GM19240 (cell line): ENCODE results near the gene MSL3B.

Experiments used
- DNase-seq: peaks from one replicate; pipeline ENCODE4 v3.0.0; 2011; ENCODE audit warnings: low spot score; ENCODE audit not compliant: insufficient read length

MSL3B gene

DNA sequence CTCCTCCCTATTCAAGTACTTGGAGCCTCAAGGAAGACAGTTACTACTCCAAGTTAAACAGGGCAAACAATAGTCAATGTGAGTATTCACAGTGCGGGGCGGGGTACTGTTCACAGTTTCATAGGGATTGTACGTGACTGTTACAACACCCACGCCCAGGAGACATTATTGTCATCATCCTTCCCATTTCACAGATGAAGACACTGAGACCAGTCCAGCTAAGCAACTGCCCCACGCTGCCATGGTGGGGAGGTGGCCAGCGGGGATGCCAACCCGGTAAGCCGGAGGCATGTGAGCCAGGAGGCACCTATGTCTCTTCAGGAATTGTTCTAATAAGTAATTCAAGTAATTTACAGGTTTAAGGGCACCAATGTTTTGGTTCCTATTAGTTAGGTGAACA is 14.8 kb downstream of the MSL3B start:
- no peak for DNase-seq

DNA sequence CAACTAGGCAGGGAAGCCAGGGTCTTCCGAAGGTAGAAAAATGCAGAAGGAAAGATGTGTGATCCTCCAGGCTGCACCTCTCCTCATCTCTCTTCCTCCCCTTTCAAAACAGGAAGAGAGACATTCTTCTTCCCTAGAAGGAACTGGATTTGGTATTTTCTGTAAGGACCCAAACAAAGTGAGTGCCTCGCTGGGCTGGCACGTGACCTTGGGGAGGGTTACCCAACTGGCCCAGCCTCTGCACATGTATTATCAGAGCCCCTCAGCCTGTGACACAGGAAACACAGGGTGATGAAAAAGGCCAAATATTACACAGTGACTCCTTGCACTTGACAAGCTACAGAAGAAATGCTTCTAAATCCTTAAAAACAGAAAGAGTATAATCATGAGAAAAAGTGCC is 16.1 kb downstream of the MSL3B start:
- DNase-seq = no peak

DNA sequence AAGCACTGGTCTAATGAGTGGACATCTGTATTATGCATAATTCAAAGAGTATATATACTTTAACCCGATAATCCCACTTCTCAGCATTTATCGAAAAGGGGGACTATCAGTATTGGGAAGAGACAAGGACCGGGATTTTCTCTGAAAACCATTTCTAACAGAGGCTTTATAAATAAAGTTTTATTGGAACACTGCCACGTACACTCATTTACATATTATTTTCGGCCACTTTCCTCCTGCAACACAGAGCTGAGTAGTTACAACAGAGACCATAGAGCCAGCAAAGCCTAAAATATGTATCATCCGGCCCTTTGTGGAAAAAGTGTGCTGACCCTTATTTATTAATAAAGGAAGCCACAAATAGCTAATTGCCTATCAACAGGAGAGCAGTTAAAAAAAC is 17.0 kb downstream of the MSL3B start:
- no peak for DNase-seq

DNA sequence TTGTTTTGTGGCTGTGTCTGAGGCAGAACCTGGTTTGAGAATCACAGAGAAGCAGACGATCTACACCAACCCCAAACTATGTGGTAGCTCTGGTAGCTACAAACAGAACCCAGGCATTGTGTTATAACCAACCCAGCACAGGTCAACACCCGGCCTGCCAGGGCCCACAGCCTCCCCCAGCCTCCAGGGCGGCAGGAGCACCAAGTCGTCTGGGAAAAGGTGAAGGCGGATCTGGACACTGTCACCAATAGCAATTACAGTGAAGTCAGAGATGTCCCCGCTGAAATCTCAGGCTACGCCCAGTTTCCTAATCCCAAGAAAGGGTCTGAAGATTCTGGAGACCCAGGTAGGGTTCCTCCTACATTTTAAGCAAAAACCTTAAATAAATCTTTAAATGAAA is 17.4 kb downstream of the MSL3B start:
- DNase-seq = no peak

DNA sequence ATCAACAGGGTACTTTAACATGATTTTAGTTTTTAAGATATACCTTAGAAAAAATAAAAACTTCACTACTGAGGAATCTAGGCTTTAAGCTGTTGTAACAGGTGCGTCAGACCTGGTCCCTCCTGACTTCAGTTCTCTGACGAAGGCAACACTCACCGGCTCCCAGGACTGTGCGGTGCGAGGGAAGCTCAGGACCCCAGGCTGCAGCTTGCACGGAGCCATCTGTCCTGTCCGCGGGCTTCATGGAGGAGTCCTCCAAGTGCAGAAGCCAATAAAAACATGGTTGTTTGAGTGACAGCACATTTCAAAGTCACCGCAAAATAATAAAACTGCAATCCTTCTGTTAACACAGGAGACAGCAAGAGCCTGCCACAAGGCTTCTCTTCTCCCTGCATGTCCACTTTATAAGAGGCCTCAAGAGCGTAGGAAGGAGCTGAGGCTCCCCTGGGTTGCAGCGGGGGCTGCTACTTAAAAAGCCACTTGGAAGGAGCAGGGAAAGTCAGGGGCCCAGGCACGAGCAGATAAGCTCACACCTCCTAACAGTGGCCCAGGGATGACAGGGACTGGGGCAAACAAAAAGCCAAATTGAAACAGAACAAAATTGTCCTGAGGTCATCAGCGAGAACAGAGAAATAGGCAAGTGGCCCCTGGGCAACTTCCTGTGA is 18.4 kb downstream of the MSL3B start:
- no peak for DNase-seq

DNA sequence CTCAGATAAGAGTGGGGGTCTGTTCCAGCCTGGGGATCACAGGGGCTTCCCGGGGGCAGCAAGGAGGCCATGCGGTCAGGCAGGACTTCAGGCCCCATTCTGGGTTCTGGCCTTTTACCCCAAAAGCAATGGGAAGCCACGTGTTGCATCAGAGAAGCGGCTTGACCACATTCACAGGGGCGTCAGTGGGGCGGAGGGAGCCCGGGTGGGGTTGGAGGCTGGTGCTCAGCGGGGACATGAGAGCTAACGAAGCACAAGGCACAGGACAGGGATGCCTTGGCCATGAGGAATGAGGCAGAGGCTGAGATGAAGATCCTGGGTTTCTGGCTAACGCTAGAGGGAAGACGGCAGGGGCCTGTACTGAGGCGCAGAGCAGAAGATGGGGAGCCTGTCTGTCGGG is 19.9 kb downstream of the MSL3B start:
- no peak for DNase-seq

DNA sequence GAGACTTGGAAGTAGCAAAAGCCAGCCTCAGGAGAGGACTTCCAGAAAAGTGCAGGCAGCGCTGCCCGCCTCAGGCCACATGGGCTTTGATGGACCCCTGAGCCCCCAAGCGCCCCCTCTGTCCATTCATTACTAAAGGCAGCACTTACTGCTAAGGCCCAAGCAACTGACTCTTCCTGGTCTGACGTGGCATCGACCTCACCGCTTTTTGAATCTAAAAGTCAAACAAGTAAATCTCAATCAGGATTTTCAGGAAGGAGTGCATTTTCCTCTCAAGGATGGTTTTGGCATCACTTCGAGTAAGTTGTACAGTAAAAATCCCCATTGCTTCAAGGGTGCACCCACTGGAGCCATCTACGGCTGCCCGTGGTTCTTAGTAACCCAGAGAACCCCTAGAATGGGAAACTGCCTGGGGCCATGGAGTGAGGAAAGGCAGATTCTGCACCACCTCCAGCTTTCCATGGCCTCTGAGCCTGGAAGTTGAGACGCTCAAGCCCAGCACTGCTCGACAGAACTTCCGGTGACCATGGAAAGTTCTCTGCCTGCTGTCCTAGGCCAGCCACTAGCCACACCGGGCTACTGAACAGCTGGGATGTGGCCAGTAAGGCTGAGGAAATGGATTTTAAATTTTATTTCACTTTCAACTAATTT is 20.8 kb downstream of the MSL3B start:
- no peak for DNase-seq

DNA sequence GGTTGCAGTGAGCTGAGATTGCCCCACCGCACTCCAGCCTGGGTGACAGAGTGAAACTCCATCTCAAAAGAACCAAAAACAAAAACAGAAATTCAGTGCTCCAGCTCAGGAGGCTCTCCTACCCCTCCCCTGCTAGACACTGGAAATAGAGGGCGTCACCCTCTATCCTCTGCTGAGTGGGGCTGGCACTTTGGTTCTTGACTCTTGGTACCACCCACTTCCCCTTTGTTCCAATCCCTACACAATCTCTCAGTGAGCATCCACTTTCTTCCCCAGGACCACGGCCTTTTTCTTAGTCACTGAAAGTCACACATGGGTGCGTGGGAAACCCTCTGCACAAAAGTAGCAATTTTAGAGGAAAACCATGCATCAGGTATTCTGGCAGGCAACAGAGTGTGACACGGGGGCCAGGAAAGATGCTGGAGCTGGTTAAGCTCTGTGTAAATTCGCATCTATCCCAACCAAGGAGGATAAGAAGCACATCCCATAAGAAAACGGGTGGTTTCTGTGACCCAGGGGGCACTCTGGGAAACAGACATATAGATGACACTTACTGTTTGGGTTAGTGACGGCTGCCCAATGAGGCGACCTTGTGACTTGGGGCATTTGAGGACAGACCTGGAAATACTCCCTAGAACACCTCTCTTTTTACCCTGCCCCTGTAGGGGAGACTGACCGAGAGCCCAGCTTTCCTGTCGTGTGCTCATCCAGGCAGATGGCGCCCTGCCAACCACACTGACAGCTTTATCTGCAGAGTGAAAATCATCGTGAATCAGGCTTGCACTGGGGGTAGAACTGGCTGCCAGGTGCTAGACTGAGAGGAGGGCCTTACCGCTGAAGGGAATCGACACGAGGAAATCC is 21.6 kb downstream of the MSL3B start:
- DNase-seq = no peak

DNA sequence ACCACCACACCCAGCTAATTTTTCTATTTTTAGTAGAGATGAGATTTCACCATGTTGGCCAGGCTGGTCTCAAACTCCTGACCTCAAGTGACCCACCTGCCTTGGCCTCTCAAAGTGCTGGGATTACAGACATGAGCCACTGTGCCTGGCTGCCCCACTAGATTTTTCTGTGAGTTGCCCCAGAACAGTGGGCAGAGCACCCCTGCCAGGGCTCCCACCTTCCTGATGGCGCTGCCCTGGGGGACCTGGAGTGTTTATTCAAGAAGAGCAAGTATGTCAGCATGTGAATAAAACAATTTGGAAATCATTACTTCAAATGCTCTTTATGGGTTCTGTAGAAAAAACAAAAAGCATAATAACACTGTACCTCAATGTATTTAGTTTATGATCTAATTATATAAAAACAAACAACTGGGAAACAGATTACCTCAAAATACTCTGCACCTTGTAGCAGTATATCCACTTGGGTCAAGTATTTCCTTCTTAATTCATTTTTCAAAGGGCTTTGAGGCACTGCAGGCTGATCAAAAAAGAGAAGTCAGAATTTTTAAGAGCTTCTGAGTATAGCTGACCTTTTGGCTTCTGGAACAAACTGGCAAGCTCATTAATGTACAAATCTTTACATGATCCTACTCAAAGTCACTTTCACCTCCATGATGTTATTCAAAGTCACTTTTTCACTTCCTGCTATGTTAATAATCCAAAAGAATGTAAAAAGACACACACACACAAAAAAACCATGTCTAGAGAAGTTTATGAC is 22.7 kb downstream of the MSL3B start:
- no peak for DNase-seq

DNA sequence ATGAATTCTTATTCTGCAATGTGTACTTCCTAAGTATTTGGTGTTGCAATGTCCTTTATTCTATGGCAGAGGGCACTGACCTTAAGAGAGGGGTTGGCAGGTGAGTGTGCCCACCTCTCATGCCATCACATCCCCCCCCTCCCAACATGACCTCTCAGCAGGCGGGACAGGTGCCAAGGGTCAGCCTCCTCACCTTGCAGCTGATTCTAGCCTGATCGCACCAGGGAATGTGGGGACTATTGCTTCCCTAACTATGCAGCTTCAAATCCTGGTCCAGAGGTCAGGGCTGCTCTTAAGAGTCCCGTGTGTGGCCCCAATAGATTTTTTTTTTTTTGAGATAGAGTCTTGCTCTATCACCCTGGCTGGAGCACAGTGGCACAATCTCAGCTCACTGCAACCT is 23.4 kb downstream of the MSL3B start:
- no peak for DNase-seq

DNA sequence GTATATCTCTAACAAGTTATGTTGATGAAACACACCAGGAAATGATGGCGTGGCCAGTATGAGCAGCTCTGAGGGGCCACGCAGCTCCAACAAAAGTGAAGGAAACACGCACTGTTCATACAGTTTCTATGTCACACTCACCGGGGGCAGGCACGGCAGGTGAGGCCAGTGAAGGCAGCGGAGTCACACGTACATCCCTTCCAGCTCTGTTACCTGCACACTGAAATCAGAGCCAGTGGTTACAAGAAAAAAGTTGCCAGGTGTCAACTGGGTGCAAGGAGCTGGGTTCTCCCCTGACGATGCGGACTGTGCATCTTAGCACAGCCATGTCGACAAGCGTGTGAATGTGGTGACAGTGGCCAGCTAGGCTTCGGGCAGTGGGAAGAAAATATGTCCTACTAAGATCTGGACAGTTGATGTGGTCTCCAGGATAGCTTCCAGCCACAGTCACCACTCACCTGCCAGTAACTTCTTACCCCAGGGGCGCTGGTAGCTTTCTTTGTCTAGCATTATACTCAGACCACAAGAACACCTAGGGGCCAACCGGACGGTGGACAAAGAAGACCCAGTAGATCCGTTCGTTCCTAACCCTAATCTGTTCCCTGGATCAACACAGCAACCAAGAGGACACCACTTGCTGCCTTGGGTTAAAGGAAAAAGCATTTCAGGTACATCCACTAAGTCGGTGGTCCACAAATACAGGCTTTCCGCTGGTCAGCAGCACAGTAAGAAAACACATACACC is 23.9 kb downstream of the MSL3B start:
- no peak for DNase-seq

DNA sequence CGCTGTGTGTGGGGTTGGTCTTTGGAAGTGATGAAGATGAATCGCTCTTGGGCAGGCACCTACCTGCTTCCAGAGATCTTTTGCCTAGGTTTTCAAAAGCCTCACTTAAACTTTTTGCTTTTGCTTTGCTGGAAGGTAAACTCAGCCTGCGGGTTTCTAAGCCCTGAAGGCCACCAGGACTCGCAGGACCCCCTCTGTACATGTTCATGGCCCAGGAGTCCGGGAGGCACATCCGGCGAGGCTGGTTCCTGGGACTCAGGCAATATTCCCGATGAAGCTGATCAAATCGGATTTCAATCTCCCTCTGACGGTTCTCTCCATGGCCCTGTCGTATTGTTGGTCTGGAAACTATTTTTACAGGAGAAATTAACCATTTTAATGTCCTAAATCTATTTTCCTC is 27.0 kb downstream of the MSL3B start:
- no peak for DNase-seq

DNA sequence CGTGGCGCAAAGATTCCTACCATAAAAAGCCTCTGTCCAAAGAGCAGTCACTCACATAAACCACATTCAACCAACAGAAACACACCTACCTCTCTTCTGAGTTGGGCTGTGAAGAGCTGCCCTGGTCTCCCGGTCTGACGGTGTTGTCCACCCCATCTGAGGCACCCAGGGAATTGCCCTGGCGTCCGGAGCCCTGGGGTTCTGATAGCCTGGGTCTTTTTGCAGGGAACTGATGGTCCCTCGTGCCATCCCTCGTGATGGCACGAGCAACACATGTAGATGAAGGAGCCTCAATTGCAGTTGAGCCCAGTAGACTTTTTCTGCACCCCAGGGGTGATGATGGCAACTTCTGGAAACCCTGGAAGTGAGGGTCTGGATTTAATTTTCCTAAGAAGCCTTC is 27.7 kb downstream of the MSL3B start:
- DNase-seq = no peak

DNA sequence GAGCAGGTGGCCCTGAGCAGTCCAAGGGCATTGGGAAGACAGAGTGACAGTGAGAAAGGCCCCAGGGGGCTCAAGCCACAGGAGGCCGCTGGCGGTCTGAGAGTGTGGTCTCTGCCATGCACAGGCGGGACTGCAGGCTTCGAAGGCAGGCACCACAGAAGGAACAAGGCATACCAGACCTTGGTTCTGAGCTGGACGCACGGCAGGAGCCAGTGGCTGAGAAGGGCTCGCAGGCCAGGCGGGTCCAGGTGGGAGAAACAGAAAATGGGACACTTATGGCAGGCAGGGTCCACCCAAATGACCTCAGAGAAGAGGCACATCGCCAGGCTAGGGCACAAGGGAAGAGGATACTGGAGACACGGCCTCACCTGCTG is 28.8 kb downstream of the MSL3B start:
- no peak for DNase-seq

DNA sequence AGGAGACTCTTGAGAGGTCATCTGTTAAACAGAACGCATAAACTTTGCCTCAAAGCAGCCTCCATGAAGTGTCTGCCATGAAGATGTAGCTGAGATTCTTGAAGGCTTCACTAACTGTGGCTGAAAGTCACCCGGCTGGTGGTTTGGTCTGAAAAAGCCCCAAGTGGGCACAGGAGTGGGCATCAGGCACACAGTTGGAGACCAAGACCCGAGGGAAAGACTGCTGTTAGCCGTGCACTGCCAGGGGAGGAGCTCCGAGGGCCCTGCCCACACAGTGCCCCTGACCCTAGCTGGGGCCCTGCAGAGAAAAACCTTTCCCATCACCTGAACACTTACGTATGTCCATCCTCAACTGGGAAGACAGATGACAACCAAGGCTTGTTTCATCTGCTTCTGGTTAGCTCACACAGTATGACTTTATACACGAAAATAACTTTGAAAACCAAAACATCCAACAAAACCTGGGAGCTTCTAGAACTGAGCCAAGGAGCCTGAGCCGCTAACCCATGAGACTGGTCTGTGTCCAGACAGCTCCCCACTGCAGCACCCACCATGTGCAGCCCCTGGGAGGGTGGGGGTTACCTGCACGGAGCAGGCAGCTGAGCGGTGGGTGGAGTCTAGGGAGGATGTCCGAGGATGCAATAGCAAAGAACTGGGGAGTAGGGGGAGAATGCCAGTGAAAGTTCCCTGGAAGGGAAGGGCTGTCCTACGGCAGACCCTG is 29.3 kb downstream of the MSL3B start:
- no peak for DNase-seq

DNA sequence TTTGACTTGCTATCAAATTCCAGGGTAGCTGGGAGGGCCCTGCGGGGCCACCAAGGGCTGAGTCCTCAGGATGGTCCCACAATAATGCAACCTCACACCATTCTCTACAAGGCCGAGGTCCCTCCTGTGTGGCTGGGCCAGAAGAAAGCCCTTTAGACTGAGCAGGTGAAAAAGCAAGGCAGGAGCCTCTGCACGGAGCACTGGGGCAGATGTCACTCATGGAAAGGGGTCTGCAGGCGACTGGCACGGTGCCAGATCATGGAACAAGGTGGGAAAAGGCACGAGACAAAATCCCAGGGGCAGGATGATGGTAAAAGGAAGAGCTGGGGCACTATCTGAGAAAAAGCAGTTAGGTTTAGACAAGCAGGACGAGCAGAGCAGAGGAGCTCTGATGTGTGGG is 29.9 kb downstream of the MSL3B start:
- no peak for DNase-seq

DNA sequence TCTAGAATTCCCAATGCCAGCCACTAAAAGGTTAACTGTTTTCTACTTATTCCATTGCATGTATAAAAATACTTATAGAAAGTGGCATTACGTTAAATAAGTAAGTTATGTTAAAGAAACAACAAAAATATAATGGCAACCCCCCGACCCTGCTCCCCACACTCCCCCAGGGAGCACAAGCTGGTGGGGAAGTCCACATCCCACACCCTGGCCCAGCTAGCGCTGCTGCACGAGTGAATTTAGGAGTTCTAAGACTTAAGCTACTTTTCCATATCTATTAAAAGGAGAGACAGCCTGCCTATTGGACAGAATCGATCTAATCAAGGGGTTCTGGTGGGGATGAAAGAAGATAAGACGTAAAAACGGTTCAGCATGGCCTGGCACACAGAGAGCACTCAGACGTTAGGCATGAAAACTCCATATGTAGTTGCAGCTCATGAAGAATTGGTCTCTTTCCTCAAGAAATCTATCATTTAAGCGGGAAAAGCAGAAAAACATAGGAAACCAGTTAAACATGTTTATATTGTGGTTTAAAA is 30.4 kb downstream of the MSL3B start:
- no peak for DNase-seq

DNA sequence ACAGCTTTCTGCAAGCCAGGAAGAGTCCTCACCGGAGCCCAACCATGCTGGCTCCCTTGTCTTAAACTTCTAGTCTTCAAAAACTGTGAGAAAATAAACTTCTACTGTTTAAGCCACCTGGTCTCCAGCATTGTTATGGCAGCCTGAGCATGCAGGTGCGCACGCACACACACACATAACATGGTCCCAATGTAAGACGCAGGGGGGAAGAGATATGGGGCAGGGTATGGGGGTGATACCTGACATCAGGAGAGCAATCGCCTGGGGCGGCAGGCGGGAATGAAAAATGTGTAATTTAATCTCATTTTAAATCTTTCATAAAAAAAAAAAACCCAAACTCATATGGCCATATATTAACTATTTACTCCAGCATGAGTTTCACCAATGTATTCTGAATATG is 31.8 kb downstream of the MSL3B start:
- DNase-seq = no peak

DNA sequence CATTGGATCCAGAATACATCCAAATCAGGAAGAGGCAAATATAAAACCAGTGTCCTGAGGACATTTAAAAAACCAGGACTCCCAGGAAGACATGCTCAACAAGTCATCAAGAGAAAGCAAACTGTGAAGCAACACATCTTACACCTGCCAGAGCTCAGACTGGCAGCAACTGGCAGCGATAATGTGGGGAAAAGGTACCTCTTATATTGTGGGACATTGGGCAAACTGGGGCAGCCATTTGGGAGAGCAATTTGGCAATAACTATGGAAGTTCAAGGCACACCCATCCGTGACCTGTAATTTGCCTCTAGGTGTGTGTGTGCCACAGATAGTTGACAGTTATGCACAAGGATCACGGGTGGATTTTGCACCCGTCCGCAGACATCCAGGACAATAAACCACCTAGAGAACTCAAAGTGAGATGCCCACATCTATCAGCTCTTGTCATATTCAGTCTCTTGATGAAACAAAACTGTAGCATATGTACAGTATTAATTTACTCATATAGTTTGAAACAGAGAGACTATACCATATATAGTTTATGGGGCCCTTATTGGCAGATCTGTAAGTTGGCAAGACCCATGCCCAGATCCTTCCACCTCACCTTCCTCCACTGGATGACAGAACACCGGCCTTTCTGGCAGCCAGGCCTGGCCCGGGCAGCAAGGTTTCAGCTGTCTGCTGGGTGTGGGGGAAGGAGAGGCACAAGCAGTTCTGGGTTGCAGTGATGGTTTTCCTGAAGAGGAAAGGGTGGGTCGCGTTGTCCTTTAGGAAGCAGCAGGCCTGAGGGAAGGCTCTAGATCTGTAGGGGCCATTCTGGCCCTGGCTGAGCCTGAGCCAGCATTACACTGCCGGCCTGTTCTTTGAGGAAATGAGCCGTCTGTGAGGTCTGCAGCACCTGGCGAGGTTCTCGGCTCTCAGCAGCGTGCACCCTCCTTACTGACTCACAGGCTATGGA is 32.7 kb downstream of the MSL3B start:
- no peak for DNase-seq
